GM10266 (cell line): ENCODE measurements around the gene TTC23L.

Experiments used
- DNase-seq: peaks from one replicate; pipeline ENCODE4 v3.0.0; 2012; ENCODE audit errors: extremely low spot score
- CTCF ChIP-seq: IDR thresholded peaks from 2 replicates; pipeline ENCODE4 v1.5.1; 2012; ENCODE audit warnings: mild to moderate bottlenecking, low read depth; ENCODE audit not compliant: control insufficient read depth, insufficient read depth; ENCODE audit errors: missing control alignments

Gene TTC23L

GRCh38 chr5:34833976-34834793 is 4.8 kb upstream of the TTC23L start:
- DNase-seq = no peak
- TF ChIP-seq CTCF = no peak

- no peak for DNase-seq
- TF ChIP-seq CTCF = no peak
Measured at GRCh38 chr5:34834794-34835089, 4.2 kb upstream of the TTC23L start.

- TF ChIP-seq CTCF = no peak
- no peak for DNase-seq
Measured at GRCh38 chr5:34835664-34836063, 3.3 kb upstream of the TTC23L start.

- DNase-seq = no peak
- TF ChIP-seq CTCF = no peak
Measured at GRCh38 chr5:34841816-34842215, 2.9 kb downstream of the TTC23L start.

- DNase-seq = no peak
- TF ChIP-seq CTCF = no peak
Measured at GRCh38 chr5:34842554-34842953, 3.6 kb downstream of the TTC23L start.

- no peak for TF ChIP-seq CTCF
Measured at GRCh38 chr5:34843497-34843896, 4.5 kb downstream of the TTC23L start.

GRCh38 chr5:34844106-34844505 is 5.1 kb downstream of the TTC23L start:
- no peak for DNase-seq
- no peak for TF ChIP-seq CTCF

More at GRCh38 chr5:34843497-34843896, 4.5 kb downstream of the TTC23L start:
- no peak for DNase-seq
